HepG2 (cell line): ENCODE results near the gene ADAMTS8. TPM values are rescaled to one million over a fixed set of nuclear protein-coding genes. Genes with fewer than 3 reads are reported as not detected.

Experiments used
- ADNP ChIP-seq: sonication (generic); formaldehyde crosslinking; IDR thresholded peaks from 2 replicates; pipeline ENCODE4 v1.4.0; 2020; ENCODE audit warnings: missing genetic modification reagents
- TAF1 ChIP-seq: sonication (generic); formaldehyde crosslinking; IDR thresholded peaks from 2 replicates; pipeline ENCODE4 v1.4.0; 2020; ENCODE audit warnings: missing genetic modification reagents
- TIGD3 ChIP-seq: sonication (generic); formaldehyde crosslinking; IDR thresholded peaks from 2 replicates; pipeline ENCODE4 v1.5.1; 2020; ENCODE audit warnings: mild to moderate bottlenecking, missing genetic modification reagents, borderline replicate concordance
- TSC22D2 ChIP-seq: sonication (generic); formaldehyde crosslinking; IDR thresholded peaks from 2 replicates; pipeline ENCODE4 v1.5.1; 2020; ENCODE audit warnings: missing genetic modification reagents, mild to moderate bottlenecking, borderline replicate concordance
- ZNF441 ChIP-seq: sonication (generic); formaldehyde crosslinking; IDR thresholded peaks from 2 replicates; pipeline ENCODE4 v1.7.0; 2021; ENCODE audit warnings: missing genetic modification reagents, borderline replicate concordance
- ZNF512B ChIP-seq: sonication (generic); formaldehyde crosslinking; IDR thresholded peaks from 2 replicates; pipeline ENCODE4 v1.5.1; 2020; ENCODE audit warnings: missing genetic modification reagents, mild to moderate bottlenecking, borderline replicate concordance
- polyA plus RNA-seq, 8 experiments: library from polyadenylated mRNA; depleted of rRNA in 3 of 8; stranded (reverse) in 7 of 8; unstranded in 1 of 8; fragments of >200 nt; fragmentation: Illumina TruSeq in 4 of 8; extraction: Trizol in 4 of 8; gene quantifications; 2 replicates each; pipeline versions ENCODE4 v1.2.1 to v1.2.3, GENCODE V29; 2011 to 2016; ENCODE audit warnings: low read depth in 4 of 8, missing spikeins in 1 of 8, mixed read lengths in 1 of 8; ENCODE audit not compliant: insufficient read depth in 1 of 8
- total RNA-seq, 5 experiments: library from RNA; depleted of rRNA; stranded (reverse); fragments of >200 nt; fragmentation: Illumina TruSeq; extraction: Trizol; gene quantifications; 2 replicates each; pipeline ENCODE4 v1.2.3, GENCODE V29; 2016; ENCODE audit warnings: low read depth in 1 of 5

ADAMTS8 gene
- total and polyA plus RNA-seq, 2 of the 13 experiments (the other 11 are each of a cell fraction or from before 2014, with no cell fraction given) = not detected

- TF ChIP-seq ZNF512B (CRISPR knock-in tag) = no peak
- no peak for TF ChIP-seq TIGD3 (CRISPR knock-in tag)
- no peak for TF ChIP-seq ZNF441
- TF ChIP-seq TAF1 = no peak
- no peak for TF ChIP-seq TSC22D2 (CRISPR knock-in tag)
- TF ChIP-seq ADNP (CRISPR knock-in tag) = no peak
Measured at GRCh38 chr11:130471731-130472433, 43.5 kb upstream of the ADAMTS8 start (continued).
